Measurements from ENCODE around the gene ATP7B.

The ATP7B gene

DNA sequence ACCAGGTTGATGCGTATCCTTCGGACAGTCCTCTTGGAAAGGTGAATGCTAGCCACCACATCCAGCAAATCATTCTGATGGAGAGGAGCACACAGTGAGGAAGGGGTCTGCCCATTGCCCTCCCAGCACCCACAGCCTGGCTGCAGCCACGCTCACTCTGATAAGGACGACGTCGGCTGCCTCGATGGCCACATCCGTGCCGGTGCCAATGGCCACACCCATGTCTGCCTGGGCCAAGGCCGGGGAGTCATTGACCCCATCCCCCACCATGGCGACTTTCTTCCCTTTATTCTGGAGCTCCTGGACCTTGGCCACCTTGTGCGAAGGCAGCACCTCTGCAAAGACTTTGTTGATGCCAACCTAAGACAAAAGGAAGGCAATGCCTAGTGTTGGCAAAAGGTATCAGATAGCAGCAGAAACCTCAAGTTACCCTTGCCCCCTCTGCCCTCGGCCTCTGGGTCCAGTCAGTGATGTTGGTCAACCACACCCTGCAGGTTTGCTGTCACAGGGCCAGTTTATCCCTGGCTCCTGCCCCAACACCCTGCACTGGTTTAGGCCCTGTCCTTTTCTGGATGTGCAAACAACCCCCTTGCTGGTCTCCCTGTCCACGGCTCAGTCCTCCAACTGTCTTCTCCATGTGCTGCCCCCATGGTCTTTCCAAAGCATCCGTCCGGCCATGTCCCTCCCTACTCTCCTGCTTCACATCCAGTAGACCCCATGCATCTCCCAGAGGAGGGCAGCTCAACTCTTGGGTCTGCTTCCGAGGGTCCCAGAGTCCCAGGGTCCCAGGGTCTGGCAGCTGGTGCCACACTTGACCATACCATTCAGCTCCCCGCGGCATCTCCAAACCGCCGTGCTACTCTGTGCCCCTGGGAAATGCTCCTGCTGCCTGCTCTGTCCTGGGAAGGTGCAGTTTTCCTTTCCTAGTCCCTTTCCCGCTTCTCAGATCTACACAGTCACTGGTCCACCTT is 73.6 kb downstream of the ATP7B start:
- Mint-ChIP-seq H3K27ac (no peak overlapping the region), H3K4me1 (peaks cover 35% of the 10 kb centered on the region), H3K4me3 (no peak overlapping the region), H3K9me3 (no peaks in the 10 kb centered on the region), H3K36me3 (no peaks in the 10 kb centered on the region), H3K27me3 (peaks cover 38% of the 10 kb centered on the region)
- CTCF ChIA-PET, result interaction anchor here (1.3 to 2.2 kb wide), 2 partner anchors 42 to 190 kb away, joined by 4 to 7 read pairs; no protein-coding TSS in a partner anchor
- no peak for DNase-seq

DNA sequence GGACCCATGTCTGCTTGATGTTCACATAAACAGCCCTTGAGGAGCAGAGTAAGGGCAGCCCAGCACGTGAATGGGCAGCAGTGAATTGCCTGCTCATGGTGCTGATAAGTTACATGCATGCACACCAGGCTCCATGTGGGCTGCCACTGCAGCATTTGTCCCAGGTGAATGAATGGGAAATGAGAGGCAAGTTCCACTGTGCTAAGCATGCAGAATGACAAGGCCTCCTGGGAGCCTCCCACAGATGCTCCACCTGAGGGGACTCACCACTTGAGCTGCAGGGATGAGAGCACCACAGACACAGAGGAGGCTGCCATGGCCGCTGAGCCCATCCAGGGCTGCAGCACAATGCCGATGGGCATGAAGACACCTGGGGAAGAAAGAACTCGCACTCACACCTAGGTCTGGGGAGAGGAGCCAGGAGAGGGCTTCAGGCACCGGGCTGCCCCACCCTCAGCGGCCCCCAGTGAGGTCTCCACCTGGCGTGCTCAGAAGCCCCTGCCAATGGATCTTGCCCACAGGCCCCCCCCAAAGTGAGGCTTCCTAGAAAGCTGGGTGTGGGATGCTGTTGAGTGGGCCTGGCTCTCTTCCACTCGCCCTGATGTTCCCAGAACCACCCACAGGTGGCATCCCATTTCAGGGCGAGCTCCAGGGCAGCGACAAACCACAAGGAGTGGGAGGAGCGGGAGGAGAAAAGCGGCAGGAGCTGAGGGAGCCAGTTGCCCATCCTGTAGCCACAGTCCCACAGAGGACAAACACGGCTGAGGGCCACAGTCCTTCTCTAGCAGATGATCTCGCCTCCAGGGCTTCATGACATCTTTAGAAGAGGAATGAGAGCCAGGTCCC is 75.7 kb downstream of the ATP7B start:
- peaks cover 36% of the 10 kb centered on the region for H3K27me3 Mint-ChIP-seq
- CTCF ChIA-PET, result interaction anchor here (0.7 to 2.2 kb wide), 2 partner anchors 12 to 192 kb away, joined by 3 to 7 read pairs; no protein-coding TSS in a partner anchor
- H3K9me3 Mint-ChIP-seq, result no peaks in the 10 kb centered on the region
- no peak for DNase-seq
- H3K4me3 Mint-ChIP-seq, result no peak overlapping the region
- H3K27ac Mint-ChIP-seq, result no peak overlapping the region
- H3K36me3 Mint-ChIP-seq, result no peaks in the 10 kb centered on the region
- H3K4me1 Mint-ChIP-seq, result peaks cover 14% of the 10 kb centered on the region

DNA sequence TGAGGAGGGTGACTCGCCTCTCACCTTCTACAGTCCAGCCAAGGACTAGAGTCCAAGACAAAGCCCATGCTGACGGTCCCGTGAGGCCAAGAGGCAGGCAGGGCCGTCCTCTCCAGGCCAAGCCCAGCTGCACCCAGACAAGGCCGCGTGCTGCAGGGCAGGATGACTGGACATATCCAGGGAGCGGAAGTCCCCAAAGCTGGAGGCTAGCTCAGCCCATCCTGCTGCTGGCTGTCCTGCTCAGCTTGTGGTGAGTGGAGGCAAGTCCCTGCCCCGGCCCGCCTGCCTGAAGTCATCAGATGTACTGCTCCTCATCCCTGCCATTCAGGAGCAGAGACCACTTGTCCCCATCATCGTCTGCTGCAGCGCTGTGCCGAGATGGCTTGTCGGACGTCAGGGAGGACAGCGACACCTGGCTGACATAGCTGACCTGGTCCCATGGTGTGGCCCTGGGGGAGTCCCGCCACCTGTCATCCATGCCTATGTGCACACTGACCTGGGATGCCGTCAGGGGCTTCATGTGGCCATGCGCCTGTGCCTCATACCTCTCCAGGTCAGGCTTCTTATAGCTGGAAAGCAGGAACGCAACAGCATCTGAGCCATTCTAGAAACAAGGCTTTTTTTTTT is 76.7 kb downstream of the ATP7B start:
- Mint-ChIP-seq H3K4me1 (peaks cover 12% of the 10 kb centered on the region), H3K4me3 (no peak overlapping the region), H3K27me3 (peaks cover 36% of the 10 kb centered on the region), H3K9me3 (no peaks in the 10 kb centered on the region), H3K36me3 (no peaks in the 10 kb centered on the region), H3K27ac (no peak overlapping the region)
- DNase-seq, result no peak
- CTCF ChIA-PET, result interaction anchor here (0.7 kb wide), 1 partner anchor 11 kb away, joined by 3 read pairs; no protein-coding TSS in a partner anchor

- CTCF ChIA-PET, result interaction anchor here (0.7 kb wide), 1 partner anchor 10 kb away, joined by 3 read pairs; no protein-coding TSS in a partner anchor
- H3K27ac Mint-ChIP-seq, result no peak overlapping the region
- peaks cover 30% of the 10 kb centered on the region for H3K27me3 Mint-ChIP-seq
- DNase-seq, result no peak
- H3K4me1 Mint-ChIP-seq, result peaks cover 7% of the 10 kb centered on the region
- H3K4me3 Mint-ChIP-seq, result no peak overlapping the region
- no peaks in the 10 kb centered on the region for H3K9me3 Mint-ChIP-seq
- no peaks in the 10 kb centered on the region for H3K36me3 Mint-ChIP-seq
These were observed 77.7 kb downstream of the ATP7B start for GRCh38 chr13:51933466-51934058.

GRCh38 chr13:51932231-51932630 is 79.0 kb downstream of the ATP7B start:
- Mint-ChIP-seq H3K27ac (no peak overlapping the region), H3K4me3 (no peak overlapping the region), H3K9me3 (no peaks in the 10 kb centered on the region), H3K27me3 (peaks cover 25% of the 10 kb centered on the region), H3K36me3 (no peaks in the 10 kb centered on the region), H3K4me1 (peaks cover 4% of the 10 kb centered on the region)
- no peak for DNase-seq
- CTCF ChIA-PET, result no interaction called here

GRCh38 chr13:51931606-51932005 is 79.6 kb downstream of the ATP7B start:
- no peaks in the 10 kb centered on the region for H3K9me3 Mint-ChIP-seq
- CTCF ChIA-PET, result no interaction called here

DNA sequence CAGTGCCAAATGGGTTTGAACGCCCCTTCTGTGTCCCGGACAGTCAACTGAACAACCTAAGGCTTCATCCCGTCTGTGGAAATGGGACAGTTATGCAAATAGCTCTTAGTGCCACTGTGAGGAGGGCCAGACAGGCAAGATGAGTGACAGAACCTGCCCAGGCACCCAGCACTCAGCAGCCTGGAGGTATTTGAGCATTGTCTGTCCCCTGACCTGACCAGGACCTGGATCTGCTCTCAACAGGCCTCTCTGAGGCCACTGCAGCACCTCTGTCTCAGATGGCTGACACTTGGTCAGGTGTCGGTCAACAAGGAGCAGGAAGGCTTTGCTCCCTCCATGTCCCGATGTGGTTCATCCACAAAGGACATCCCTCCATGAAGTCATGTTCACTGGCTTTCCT is 81.6 kb downstream of the ATP7B start:
- DNase-seq, result no peak
- no peaks in the 10 kb centered on the region for H3K36me3 Mint-ChIP-seq
- no peaks in the 10 kb centered on the region for H3K9me3 Mint-ChIP-seq
- no peak overlapping the region for H3K4me3 Mint-ChIP-seq
- peaks cover 15% of the 10 kb centered on the region for H3K4me1 Mint-ChIP-seq
- H3K27me3 Mint-ChIP-seq, result peaks cover 21% of the 10 kb centered on the region
- CTCF ChIA-PET, result interaction anchor here (0.9 kb wide), 1 partner anchor 199 kb away, joined by 5 read pairs; the partner anchor contains the start of gene NEK5
- no peak overlapping the region for H3K27ac Mint-ChIP-seq

More at GRCh38 chr13:51931606-51932005, 79.6 kb downstream of the ATP7B start:
- DNase-seq, result no peak
- H3K36me3 Mint-ChIP-seq, result no peaks in the 10 kb centered on the region
- H3K27me3 Mint-ChIP-seq, result peaks cover 25% of the 10 kb centered on the region
- H3K4me1 Mint-ChIP-seq, result peaks cover 4% of the 10 kb centered on the region
- no peak overlapping the region for H3K27ac Mint-ChIP-seq
- no peak overlapping the region for H3K4me3 Mint-ChIP-seq

DNA sequence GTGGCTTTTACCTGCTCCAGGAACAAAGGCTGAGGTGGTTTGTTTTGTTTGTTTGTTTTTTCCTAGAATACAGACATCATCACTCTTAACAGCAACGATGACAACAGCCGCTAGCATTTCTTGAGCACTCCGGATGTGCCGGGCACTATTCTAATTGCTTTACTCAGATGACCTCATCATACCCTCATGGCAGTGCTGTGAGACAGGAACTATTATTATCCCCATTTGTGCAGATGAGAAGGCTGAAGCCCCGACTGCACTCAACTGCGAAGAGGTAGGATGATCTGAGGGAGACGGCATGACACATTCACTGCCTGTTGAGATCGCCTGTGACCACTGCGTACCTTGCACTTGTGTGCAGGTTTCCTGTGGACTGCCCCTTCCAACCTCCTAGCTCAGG is 83.0 kb downstream of the ATP7B start:
- CTCF ChIA-PET, result interaction anchor here (1.3 kb wide), 1 partner anchor 33 kb away, joined by 7 read pairs; no protein-coding TSS in a partner anchor
- no peak for DNase-seq

GRCh38 chr13:51927129-51927528 is 84.1 kb downstream of the ATP7B start:
- Mint-ChIP-seq H3K27me3 (peaks cover 24% of the 10 kb centered on the region), H3K4me1 (peaks cover 36% of the 10 kb centered on the region), H3K4me3 (no peak overlapping the region), H3K27ac (no peak overlapping the region), H3K36me3 (no peaks in the 10 kb centered on the region), H3K9me3 (no peaks in the 10 kb centered on the region)
- DNase-seq, result no peak
- CTCF ChIA-PET, result no interaction called here

More for the DNA sequence above, 83.0 kb downstream of the ATP7B start:
- Mint-ChIP-seq H3K27me3 (peaks cover 25% of the 10 kb centered on the region), H3K4me1 (peaks cover 29% of the 10 kb centered on the region), H3K9me3 (no peaks in the 10 kb centered on the region), H3K27ac (no peak overlapping the region), H3K4me3 (no peak overlapping the region), H3K36me3 (no peaks in the 10 kb centered on the region)

DNA sequence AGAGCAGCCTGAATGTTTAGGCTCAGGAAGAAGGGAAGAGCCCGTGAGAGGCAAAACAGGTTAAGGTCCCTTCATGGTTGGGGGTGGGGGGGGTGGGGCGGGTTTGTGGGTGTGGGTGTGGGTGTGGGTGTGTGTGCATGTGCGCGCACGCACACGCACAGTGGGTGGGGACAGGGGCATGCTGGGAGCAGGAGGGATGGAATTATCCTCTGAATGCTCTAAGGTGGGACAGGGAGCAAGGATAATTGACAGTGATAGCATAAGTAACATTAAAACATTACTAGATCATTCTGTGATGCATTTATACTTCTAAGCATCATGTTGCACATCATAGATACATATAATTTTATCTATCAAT is 84.7 kb downstream of the ATP7B start:
- Mint-ChIP-seq H3K27ac (no peak overlapping the region), H3K4me3 (no peak overlapping the region), H3K36me3 (no peaks in the 10 kb centered on the region), H3K4me1 (peaks cover 40% of the 10 kb centered on the region), H3K27me3 (peaks cover 21% of the 10 kb centered on the region), H3K9me3 (no peaks in the 10 kb centered on the region)
- CTCF ChIA-PET, result no interaction called here
- no peak for DNase-seq

DNA sequence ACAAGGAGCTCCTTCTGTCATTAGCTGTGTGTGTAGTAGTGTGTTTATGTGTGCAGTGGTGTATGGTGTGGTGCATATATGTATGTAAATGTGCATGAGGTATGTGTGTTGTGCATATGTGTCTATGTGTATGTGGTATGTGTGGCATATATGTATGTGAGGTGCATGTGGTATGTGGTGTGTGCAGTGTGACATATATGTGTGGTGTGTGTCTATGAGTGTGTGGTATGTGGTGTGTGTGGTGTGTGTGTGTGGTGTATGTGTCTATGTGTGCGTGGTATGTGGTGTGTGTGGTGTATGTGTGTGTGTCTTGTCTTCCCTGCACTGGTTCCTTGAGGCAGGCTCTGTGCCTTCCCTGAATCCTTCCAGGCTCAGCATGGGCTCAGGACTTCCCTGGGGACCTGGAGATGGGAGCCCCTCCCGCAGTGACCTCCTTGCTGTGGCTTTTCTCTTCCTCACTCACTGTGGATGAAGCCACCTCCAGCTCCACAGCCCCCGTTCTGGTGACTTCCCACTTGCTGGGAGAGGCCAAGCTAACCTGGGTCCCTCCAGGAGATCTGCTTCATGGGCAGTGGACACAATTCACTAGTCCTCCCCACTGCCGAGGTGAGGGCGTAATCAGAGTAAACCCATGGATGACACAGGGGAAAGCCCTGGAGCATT is 85.3 kb downstream of the ATP7B start:
- Mint-ChIP-seq H3K9me3 (no peaks in the 10 kb centered on the region), H3K27ac (no peak overlapping the region), H3K4me1 (peaks cover 40% of the 10 kb centered on the region), H3K4me3 (no peak overlapping the region), H3K27me3 (peaks cover 24% of the 10 kb centered on the region), H3K36me3 (no peaks in the 10 kb centered on the region)
- CTCF ChIA-PET, result interaction anchor here (0.9 kb wide), 1 partner anchor 524 kb away, joined by 3 read pairs; the partner anchor contains the start of gene VPS36
- DNase-seq, result no peak

DNA sequence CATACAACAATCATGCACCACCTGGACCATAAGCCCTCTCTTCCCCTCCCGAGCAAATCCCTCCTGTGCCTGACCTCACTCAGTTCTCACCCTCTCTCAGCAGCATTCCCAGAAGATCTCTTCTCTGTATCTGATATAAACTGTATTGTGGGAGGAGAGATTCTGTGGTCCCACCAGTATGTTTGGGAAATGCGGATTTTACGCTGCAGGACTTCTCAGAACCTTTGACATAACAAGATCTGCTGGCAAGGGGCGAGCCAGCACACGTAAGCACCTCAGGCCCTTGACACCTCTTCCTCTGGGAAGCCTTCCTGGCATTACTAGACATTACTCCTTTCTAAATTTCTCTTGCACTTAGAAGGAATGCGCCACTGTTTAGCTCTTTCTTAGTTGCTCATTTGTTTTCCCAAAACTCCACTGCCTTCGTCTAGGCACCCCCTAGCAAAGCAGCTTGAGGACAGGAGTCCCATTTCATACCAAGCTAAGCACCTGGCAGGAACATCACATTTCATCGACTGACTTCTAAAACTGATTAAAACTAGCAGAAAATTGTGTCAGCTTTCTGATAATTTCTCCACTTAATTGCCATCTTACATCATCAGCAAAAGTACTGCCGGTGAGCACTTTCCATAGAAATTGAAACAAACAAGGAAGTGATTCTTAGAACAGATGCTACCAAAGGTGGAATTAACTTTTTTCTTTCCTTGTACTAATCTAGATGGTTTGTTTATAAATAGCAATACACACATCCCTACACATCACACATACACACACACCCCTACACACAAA is 86.3 kb downstream of the ATP7B start:
- DNase-seq, result no peak
- no peak overlapping the region for H3K4me3 Mint-ChIP-seq
- CTCF ChIA-PET, result interaction anchor here (0.9 to 1.1 kb wide), 2 partner anchors 11 to 525 kb away, joined by 3 to 4 read pairs; partner anchors contain the start of gene VPS36
- no peaks in the 10 kb centered on the region for H3K9me3 Mint-ChIP-seq
- peak overlapping the region; percentile 8 for H3K27ac Mint-ChIP-seq
- H3K4me1 Mint-ChIP-seq, result peaks cover 40% of the 10 kb centered on the region
- peaks cover 24% of the 10 kb centered on the region for H3K27me3 Mint-ChIP-seq
- no peaks in the 10 kb centered on the region for H3K36me3 Mint-ChIP-seq
